Memory B cell (primary cell): Measurements from ENCODE around the gene BTBD9.

Experiments used
- ATAC-seq: fragments of 150-1000 bp; cut with Tn5 transposase; 2 replicates; pipeline ENCODE4 v1.10.0; 2021; ENCODE audit warnings: low read depth, mild to moderate bottlenecking, moderate library complexity
- DNase-seq, 2 donors: peaks; one replicate each; pipeline ENCODE4 v3.0.0; 2022; ENCODE audit warnings: low spot score in 2 of 2
- H3K27ac Mint-ChIP-seq: one replicate; pipeline ENCODE4 v1.8.0; 2022; ENCODE audit warnings: mild to moderate bottlenecking, moderate library complexity, mixed read lengths
- H3K27me3 Mint-ChIP-seq: one replicate; pipeline ENCODE4 v1.8.0; 2022; ENCODE audit warnings: mixed read lengths
- H3K36me3 Mint-ChIP-seq: one replicate; pipeline ENCODE4 v1.8.0; 2022; ENCODE audit warnings: mild to moderate bottlenecking, mixed read lengths
- H3K4me1 Mint-ChIP-seq: one replicate; pipeline ENCODE4 v1.8.0; 2022; ENCODE audit warnings: mixed read lengths
- H3K4me3 Mint-ChIP-seq: one replicate; pipeline ENCODE4 v1.8.0; 2022; ENCODE audit warnings: mild to moderate bottlenecking, moderate library complexity, mixed read lengths
- H3K9me3 Mint-ChIP-seq: one replicate; pipeline ENCODE4 v1.8.0; 2022; ENCODE audit warnings: mixed read lengths

BTBD9 gene

GRCh38 chr6:38170666-38171355 is 468.9 kb downstream of the BTBD9 start:
- ATAC-seq (no peak), DNase-seq (no peak)
- Mint-ChIP-seq H3K27me3 (no peaks in the 10 kb centered on the region), H3K4me3 (no peak overlapping the region), H3K4me1 (no peaks in the 10 kb centered on the region), H3K27ac (no peak overlapping the region), H3K36me3 (peaks cover 7% of the 10 kb centered on the region), H3K9me3 (no peaks in the 10 kb centered on the region)

GRCh38 chr6:38169977-38170526 is 469.7 kb downstream of the BTBD9 start:
- DNase-seq (no peak), ATAC-seq (no peak)
- no peak overlapping the region for H3K4me3 Mint-ChIP-seq
- H3K27me3 Mint-ChIP-seq: no peaks in the 10 kb centered on the region
- peaks cover 7% of the 10 kb centered on the region for H3K36me3 Mint-ChIP-seq
- H3K9me3 Mint-ChIP-seq: no peaks in the 10 kb centered on the region
- no peaks in the 10 kb centered on the region for H3K4me1 Mint-ChIP-seq
- no peak overlapping the region for H3K27ac Mint-ChIP-seq

GRCh38 chr6:38169221-38169976 is 470.3 kb downstream of the BTBD9 start:
- Mint-ChIP-seq H3K9me3 (no peaks in the 10 kb centered on the region), H3K36me3 (peaks cover 4% of the 10 kb centered on the region), H3K4me1 (no peaks in the 10 kb centered on the region), H3K27me3 (no peaks in the 10 kb centered on the region), H3K27ac (no peak overlapping the region), H3K4me3 (no peak overlapping the region)
- DNase-seq (no peak), ATAC-seq (no peak)

- H3K4me1 Mint-ChIP-seq: no peaks in the 10 kb centered on the region
- DNase-seq (no peak), ATAC-seq (no peak)
- no peaks in the 10 kb centered on the region for H3K9me3 Mint-ChIP-seq
- H3K27ac Mint-ChIP-seq: no peak overlapping the region
- peaks cover 4% of the 10 kb centered on the region for H3K36me3 Mint-ChIP-seq
- no peak overlapping the region for H3K4me3 Mint-ChIP-seq
- no peaks in the 10 kb centered on the region for H3K27me3 Mint-ChIP-seq
These were observed 471.0 kb downstream of the BTBD9 start for GRCh38 chr6:38168699-38169098.

- ATAC-seq (no peak), DNase-seq (no peak)
- no peak overlapping the region for H3K27ac Mint-ChIP-seq
- H3K27me3 Mint-ChIP-seq: no peaks in the 10 kb centered on the region
- H3K4me1 Mint-ChIP-seq: no peaks in the 10 kb centered on the region
- no peaks in the 10 kb centered on the region for H3K36me3 Mint-ChIP-seq
- H3K4me3 Mint-ChIP-seq: no peak overlapping the region
- no peaks in the 10 kb centered on the region for H3K9me3 Mint-ChIP-seq
These were observed 471.6 kb downstream of the BTBD9 start for GRCh38 chr6:38168126-38168525.

- Mint-ChIP-seq H3K36me3 (no peaks in the 10 kb centered on the region), H3K4me1 (no peaks in the 10 kb centered on the region), H3K27ac (no peak overlapping the region), H3K4me3 (no peak overlapping the region), H3K9me3 (no peaks in the 10 kb centered on the region), H3K27me3 (no peaks in the 10 kb centered on the region)
- no peak for ATAC-seq
- no peak for DNase-seq
These were observed 472.1 kb downstream of the BTBD9 start for GRCh38 chr6:38167598-38167997.

GRCh38 chr6:38166411-38167240 is 473.1 kb downstream of the BTBD9 start:
- H3K36me3 Mint-ChIP-seq: no peaks in the 10 kb centered on the region
- ATAC-seq: no peak
- H3K4me3 Mint-ChIP-seq: no peak overlapping the region
- H3K27ac Mint-ChIP-seq: no peak overlapping the region
- DNase-seq: no peak
- H3K9me3 Mint-ChIP-seq: no peaks in the 10 kb centered on the region
- H3K27me3 Mint-ChIP-seq: no peaks in the 10 kb centered on the region
- no peaks in the 10 kb centered on the region for H3K4me1 Mint-ChIP-seq

GRCh38 chr6:38164671-38165108 is 475.0 kb downstream of the BTBD9 start:
- no peak for ATAC-seq
- peaks cover 7% of the 10 kb centered on the region for H3K36me3 Mint-ChIP-seq

GRCh38 chr6:38164131-38164481 is 475.6 kb downstream of the BTBD9 start:
- no peak overlapping the region for H3K27ac Mint-ChIP-seq
- H3K36me3 Mint-ChIP-seq: peaks cover 11% of the 10 kb centered on the region

More at GRCh38 chr6:38164671-38165108, 475.0 kb downstream of the BTBD9 start:
- no peaks in the 10 kb centered on the region for H3K9me3 Mint-ChIP-seq
- no peaks in the 10 kb centered on the region for H3K4me1 Mint-ChIP-seq
- no peak overlapping the region for H3K27ac Mint-ChIP-seq
- H3K27me3 Mint-ChIP-seq: no peaks in the 10 kb centered on the region
- H3K4me3 Mint-ChIP-seq: no peak overlapping the region
- no peak for DNase-seq

GRCh38 chr6:38163186-38164130 is 476.3 kb downstream of the BTBD9 start:
- Mint-ChIP-seq H3K4me3 (no peak overlapping the region), H3K27ac (no peak overlapping the region), H3K9me3 (peaks cover 5% of the 10 kb centered on the region), H3K27me3 (no peaks in the 10 kb centered on the region), H3K4me1 (peaks cover 3% of the 10 kb centered on the region), H3K36me3 (peaks cover 17% of the 10 kb centered on the region)
- no peak for DNase-seq
- ATAC-seq: no peak

More at GRCh38 chr6:38164131-38164481, 475.6 kb downstream of the BTBD9 start:
- no peak for DNase-seq
- no peaks in the 10 kb centered on the region for H3K4me1 Mint-ChIP-seq
- peaks cover under 1% of the 10 kb centered on the region for H3K9me3 Mint-ChIP-seq
- ATAC-seq: no peak
- H3K27me3 Mint-ChIP-seq: no peaks in the 10 kb centered on the region
- no peak overlapping the region for H3K4me3 Mint-ChIP-seq

GRCh38 chr6:38162493-38163185 is 477.1 kb downstream of the BTBD9 start:
- ATAC-seq: no peak
- Mint-ChIP-seq H3K27ac (no peak overlapping the region), H3K4me3 (no peak overlapping the region), H3K4me1 (peaks cover 5% of the 10 kb centered on the region), H3K27me3 (no peaks in the 10 kb centered on the region), H3K36me3 (peaks cover 22% of the 10 kb centered on the region), H3K9me3 (peaks cover 10% of the 10 kb centered on the region)
- DNase-seq: no peak

- Mint-ChIP-seq H3K4me1 (peaks cover 5% of the 10 kb centered on the region), H3K36me3 (peaks cover 23% of the 10 kb centered on the region), H3K27me3 (no peaks in the 10 kb centered on the region), H3K27ac (no peak overlapping the region), H3K4me3 (no peak overlapping the region), H3K9me3 (peaks cover 10% of the 10 kb centered on the region)
- no peak for ATAC-seq
- no peak for DNase-seq
These were observed 477.8 kb downstream of the BTBD9 start for GRCh38 chr6:38161754-38162492.
